ENCODE measurements around the gene CACNA1S.

DNA sequence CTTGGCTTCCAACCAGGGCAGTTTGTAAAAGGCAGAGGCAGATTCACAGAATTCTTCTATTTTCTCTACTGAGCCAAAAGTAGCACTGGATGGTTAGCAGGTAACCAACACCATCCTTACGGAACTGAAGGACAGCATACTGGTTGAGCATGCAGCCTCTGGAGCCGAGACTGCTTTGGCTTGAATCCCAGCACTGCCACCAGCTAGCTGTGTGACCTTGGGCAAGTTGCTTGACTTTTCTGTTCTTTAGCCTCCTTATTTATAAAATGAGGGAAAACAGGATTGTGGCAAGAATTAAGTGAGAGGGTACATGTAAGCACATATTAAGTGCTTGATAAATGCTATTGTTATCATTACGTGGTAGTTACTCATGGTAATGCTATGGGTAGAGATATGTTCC is 19.5 kb downstream of the CACNA1S start:
- TF ChIP-seq, protein P1, sequence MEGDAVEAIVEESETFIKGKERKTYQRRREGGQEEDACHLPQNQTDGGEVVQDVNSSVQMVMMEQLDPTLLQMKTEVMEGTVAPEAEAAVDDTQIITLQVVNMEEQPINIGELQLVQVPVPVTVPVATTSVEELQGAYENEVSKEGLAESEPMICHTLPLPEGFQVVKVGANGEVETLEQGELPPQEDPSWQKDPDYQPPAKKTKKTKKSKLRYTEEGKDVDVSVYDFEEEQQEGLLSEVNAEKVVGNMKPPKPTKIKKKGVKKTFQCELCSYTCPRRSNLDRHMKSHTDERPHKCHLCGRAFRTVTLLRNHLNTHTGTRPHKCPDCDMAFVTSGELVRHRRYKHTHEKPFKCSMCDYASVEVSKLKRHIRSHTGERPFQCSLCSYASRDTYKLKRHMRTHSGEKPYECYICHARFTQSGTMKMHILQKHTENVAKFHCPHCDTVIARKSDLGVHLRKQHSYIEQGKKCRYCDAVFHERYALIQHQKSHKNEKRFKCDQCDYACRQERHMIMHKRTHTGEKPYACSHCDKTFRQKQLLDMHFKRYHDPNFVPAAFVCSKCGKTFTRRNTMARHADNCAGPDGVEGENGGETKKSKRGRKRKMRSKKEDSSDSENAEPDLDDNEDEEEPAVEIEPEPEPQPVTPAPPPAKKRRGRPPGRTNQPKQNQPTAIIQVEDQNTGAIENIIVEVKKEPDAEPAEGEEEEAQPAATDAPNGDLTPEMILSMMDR (IDR thresholded peaks at IDR 0.05), result no peak
- TF ChIP-seq POLR2A (IDR thresholded peaks at IDR 0.05), result no peak

Data from esophagus squamous epithelium (tissue), 4 donors.